WTC11 (cell line): ENCODE results near the gene KLHL5. TPM values are rescaled to one million over a fixed set of nuclear protein-coding genes. Genes with fewer than 3 reads are reported as not detected.

Experiments used
- ATAC-seq: fragments of 200-7000 bp; cut with Tn5 transposase; 2 replicates; pipeline ENCODE4 v1.10.0; 2021; ENCODE audit warnings: mild to moderate bottlenecking, moderate library complexity
- Bru-seq: library from RNA; stranded (reverse); fragments of 400-500 nt; gene quantifications from one replicate; lab custom pipeline; 2021; lab: Mats Ljungman, UMichigan
- CTCF ChIA-PET: fragments of 300-600 bp; sonication (Branson Sonifier 250); formaldehyde crosslinking; loops from one replicate; lab custom pipeline; 2021; ENCODE audit warnings: antibody characterized with exemption; lab: Charles Lee
- POLR2A ChIA-PET: fragments of 350-600 bp; sonication (Branson Sonifier 250); formaldehyde crosslinking; loops from one replicate; lab custom pipeline; 2021; ENCODE audit warnings: antibody characterized with exemption; lab: Charles Lee
- DNase-seq: peaks from one replicate; pipeline ENCODE4 v3.0.0; 2021; ENCODE audit warnings: low spot score
- H3K27ac Mint-ChIP-seq: 2 replicates; pipeline ENCODE4 v1.8.0; 2021; ENCODE audit warnings: mixed read lengths
- H3K27me3 Mint-ChIP-seq: 2 replicates; pipeline ENCODE4 v1.8.0; 2021; ENCODE audit warnings: low read depth, mild to moderate bottlenecking, moderate library complexity, mixed read lengths
- H3K36me3 Mint-ChIP-seq: 2 replicates; pipeline ENCODE4 v1.8.0; 2021; ENCODE audit warnings: mixed read lengths
- H3K4me1 Mint-ChIP-seq: 2 replicates; pipeline ENCODE4 v1.8.0; 2022; ENCODE audit warnings: mixed read lengths
- H3K4me3 Mint-ChIP-seq: 2 replicates; pipeline ENCODE4 v1.8.0; 2021; ENCODE audit warnings: mild to moderate bottlenecking, moderate library complexity, mixed read lengths
- H3K9me3 Mint-ChIP-seq: 2 replicates; pipeline ENCODE4 v1.8.0; 2021; ENCODE audit warnings: mixed read lengths
- AR ChIP-seq: fragments of 250-450 bp; sonication (Bioruptor Pico); IDR thresholded peaks from 2 replicates; pipeline ENCODE4 v1.9.0; 2021; ENCODE audit warnings: mild to moderate bottlenecking
- ATF3 ChIP-seq: sonication (generic); formaldehyde crosslinking; conservative IDR thresholded peaks from 2 replicates; pipeline ENCODE4 v1.8.1; 2022; ENCODE audit warnings: mild to moderate bottlenecking, missing genetic modification reagents
- CTCF ChIP-seq: fragments of 200-600 bp; IDR thresholded peaks from 2 replicates; pipeline ENCODE4 v1.8.0; 2022; ENCODE audit warnings: antibody characterized with exemption
- FOXJ3 ChIP-seq: sonication (generic); formaldehyde crosslinking; IDR thresholded peaks from 2 replicates; pipeline ENCODE4 v1.9.0; 2021; ENCODE audit warnings: missing genetic modification reagents, mild to moderate bottlenecking, borderline replicate concordance
- FOXK1 ChIP-seq: sonication (generic); formaldehyde crosslinking; IDR thresholded peaks from 2 replicates; pipeline ENCODE4 v1.8.0; 2022; ENCODE audit warnings: mild to moderate bottlenecking, moderate library complexity, missing genetic modification reagents
- GABPB1 ChIP-seq: sonication (generic); formaldehyde crosslinking; IDR thresholded peaks from 2 replicates; pipeline ENCODE4 v1.8.1; 2023; ENCODE audit warnings: mild to moderate bottlenecking, missing genetic modification reagents
- HMGA2 ChIP-seq: fragments of 250-450 bp; sonication (Bioruptor Pico); IDR thresholded peaks from 2 replicates; pipeline ENCODE4 v1.4.0; 2021; ENCODE audit warnings: mild to moderate bottlenecking, moderate library complexity
- NFE2L1 ChIP-seq: sonication (generic); formaldehyde crosslinking; IDR thresholded peaks from 2 replicates; pipeline ENCODE4 v1.8.1; 2023; ENCODE audit warnings: missing genetic modification reagents
- NFYB ChIP-seq: sonication (generic); formaldehyde crosslinking; conservative IDR thresholded peaks from 2 replicates; pipeline ENCODE4 v1.8.0; 2022; ENCODE audit warnings: low read depth, missing genetic modification reagents
- PREB ChIP-seq: sonication (generic); formaldehyde crosslinking; IDR thresholded peaks from 2 replicates; pipeline ENCODE4 v1.8.1; 2022; ENCODE audit warnings: mild to moderate bottlenecking, missing genetic modification reagents, moderate library complexity, borderline replicate concordance
- PRRX2 ChIP-seq: fragments of 250-450 bp; sonication (Bioruptor Pico); IDR thresholded peaks from 2 replicates; pipeline ENCODE4 v1.8.0; 2021; ENCODE audit warnings: mild to moderate bottlenecking
- TEAD4 ChIP-seq: sonication (generic); formaldehyde crosslinking; IDR thresholded peaks from 2 replicates; pipeline ENCODE4 v1.8.0; 2022; ENCODE audit warnings: mild to moderate bottlenecking, missing genetic modification reagents
- TP53 ChIP-seq: sonication (generic); formaldehyde crosslinking; IDR thresholded peaks from 2 replicates; pipeline ENCODE4 v1.8.1; 2023; ENCODE audit warnings: mild to moderate bottlenecking, missing genetic modification reagents
- ZBTB21 ChIP-seq: sonication (generic); formaldehyde crosslinking; IDR thresholded peaks from 2 replicates; pipeline ENCODE4 v1.8.1; 2023; ENCODE audit warnings: mild to moderate bottlenecking, missing genetic modification reagents, borderline replicate concordance
- ZBTB43 ChIP-seq: sonication (generic); formaldehyde crosslinking; IDR thresholded peaks from 2 replicates; pipeline ENCODE4 v1.8.1; 2023; ENCODE audit warnings: mild to moderate bottlenecking, missing genetic modification reagents
- ZNF121 ChIP-seq: sonication (generic); formaldehyde crosslinking; IDR thresholded peaks from 2 replicates; pipeline ENCODE4 v1.8.0; 2023; ENCODE audit warnings: missing genetic modification reagents
- ZNF232 ChIP-seq: sonication (generic); formaldehyde crosslinking; IDR thresholded peaks from 2 replicates; pipeline ENCODE4 v1.8.0; 2022; ENCODE audit warnings: mild to moderate bottlenecking, missing genetic modification reagents
- ZNF317 ChIP-seq: sonication (generic); formaldehyde crosslinking; IDR thresholded peaks from 2 replicates; pipeline ENCODE4 v1.8.1; 2023; ENCODE audit warnings: low read depth, mild to moderate bottlenecking, moderate library complexity, missing genetic modification reagents, borderline replicate concordance
- ZNF396 ChIP-seq: fragments of 250-450 bp; sonication (Bioruptor Pico); IDR thresholded peaks from 2 replicates; pipeline ENCODE4 v1.8.0; 2021; ENCODE audit warnings: mild to moderate bottlenecking, moderate library complexity, borderline replicate concordance
- ZNF425 ChIP-seq: fragments of 250-450 bp; sonication (Bioruptor Pico); conservative IDR thresholded peaks from 2 replicates; pipeline ENCODE4 v1.9.0; 2021; ENCODE audit warnings: mild to moderate bottlenecking
- long read RNA-seq, 3 experiments: library from RNA in 1 of 3; library from capped mRNA in 1 of 3; library from polyadenylated mRNA in 1 of 3; unstranded in 2 of 3; stranded (forward) in 1 of 3; transcript quantifications; one replicate each; pipeline ENCODE4 v2.0.0, GENCODE V29; 2021
- total RNA-seq: library from RNA; stranded (reverse); gene quantifications from 3 replicates; pipeline ENCODE4 v1.2.3, GENCODE V29; 2021

KLHL5 gene
- total RNA-seq (18.9 to 21.9 TPM (median 21.1 TPM) in 3 replicates), Bru-seq, nascent RNA (percentile 73 among the genes with signal in this experiment)
- long read RNA-seq, experiment 1, transcript KLHL5-201 (12 exons, 3,425 nt) = minor isoform, 9 of 101 reads
- long read RNA-seq, experiment 1, transcript KLHL5-205 (11 exons, 2,926 nt) = major isoform, 65 of 101 reads
- long read RNA-seq, experiment 1, partial matches to known transcripts = 9 of 101 reads
- long read RNA-seq, experiment 1, other reads (novel, unspliced or antisense) = 18 of 101 reads
- long read RNA-seq, experiment 2, transcript KLHL5-205 (11 exons, 2,926 nt) = major isoform, 11 of 31 reads
- long read RNA-seq, experiment 2, partial matches to known transcripts = 7 of 31 reads
- long read RNA-seq, experiment 2, other reads (novel, unspliced or antisense) = 12 of 31 reads
- long read RNA-seq, experiment 3, partial matches to known transcripts = 2 of 4 reads
- long read RNA-seq, experiment 3, other reads (novel, unspliced or antisense) = 1 of 4 reads

- POLR2A ChIA-PET = no interaction called here
- Mint-ChIP-seq H3K27me3 (no peaks in the 10 kb centered on the region), H3K4me3 (peak within 1 kb of the TSS; percentile 57), H3K27ac (peak within 1 kb of the TSS; percentile 50)
- CTCF ChIA-PET = interaction anchor here (0.9 to 1.9 kb wide), 2 partner anchors 73 to 201 kb away, joined by 3 to 4 read pairs; no protein-coding TSS in a partner anchor
- DNase-seq = no peak
- TF ChIP-seq ZBTB43 (CRISPR knock-in tag) (no peak), ZBTB21 (CRISPR knock-in tag) (no peak), HMGA2 (CRISPR knock-in tag) (no peak), PREB (CRISPR knock-in tag) (no peak), AR (no peak), ZNF121 (no peak), ZNF232 (CRISPR knock-in tag) (no peak), CTCF (no peak), NFYB (no peak), GABPB1 (CRISPR knock-in tag) (no peak), ZNF317 (CRISPR knock-in tag) (no peak), TP53 (CRISPR knock-in tag) (no peak), ZNF396 (CRISPR knock-in tag) (no peak), TEAD4 (CRISPR knock-in tag) (no peak), PRRX2 (CRISPR knock-in tag) (no peak), NFE2L1 (no peak), FOXJ3 (CRISPR knock-in tag) (no peak), FOXK1 (CRISPR knock-in tag) (no peak), ZNF425 (no peak), ATF3 (no peak)
- TF ChIP-seq, all 79 proteins: peak for 0
- Mint-ChIP-seq H3K4me1 (peaks cover 32% of the 10 kb centered on the region), H3K9me3 (no peaks in the 10 kb centered on the region), H3K36me3 (no peaks in the 10 kb centered on the region)
- ATAC-seq = peak; percentile 98
Measured at GRCh38 chr4:39062094-39062769, at the start of gene KLHL5. Gene KLHL5 (plus strand): TSS chr4:39062232. CDS start chr4:39062653, 421 bp downstream.
